GM21786 (cell line): ENCODE measurements around the gene ASL.
"Not testable (repeated sequence)": the region's sequence is repeated elsewhere in the genome, so short reads cannot be mapped to it uniquely, and the experiment has no call there.

ENCODE experiments used
- ATAC-seq: cut with Tn5 transposase; IDR thresholded peaks from one replicate; pipeline ENCODE4 v1.9.1; 2021; ENCODE audit not compliant: unreplicated experiment

The ASL gene

DNA sequence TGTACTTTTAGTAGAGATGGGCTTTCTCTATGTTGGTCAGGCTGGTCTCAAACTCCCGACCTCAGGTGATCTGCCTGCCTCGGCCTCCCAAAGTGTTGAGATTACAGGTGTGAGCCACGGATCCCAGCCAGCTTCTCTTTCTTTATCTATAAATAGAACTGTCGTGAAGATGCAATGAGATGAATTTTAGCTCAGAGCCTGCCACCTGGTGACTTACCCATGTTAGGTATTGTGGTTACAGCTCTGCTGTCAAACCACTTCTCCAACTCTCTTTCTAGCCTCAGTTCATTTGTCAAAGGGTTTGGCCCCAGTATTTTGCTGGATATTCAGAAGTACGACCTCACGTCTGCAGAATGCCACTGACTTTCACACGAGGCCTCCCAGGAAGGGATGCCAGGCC lies 3.4 kb upstream of the ASL start:
- not testable (repeated sequence) for ATAC-seq

DNA sequence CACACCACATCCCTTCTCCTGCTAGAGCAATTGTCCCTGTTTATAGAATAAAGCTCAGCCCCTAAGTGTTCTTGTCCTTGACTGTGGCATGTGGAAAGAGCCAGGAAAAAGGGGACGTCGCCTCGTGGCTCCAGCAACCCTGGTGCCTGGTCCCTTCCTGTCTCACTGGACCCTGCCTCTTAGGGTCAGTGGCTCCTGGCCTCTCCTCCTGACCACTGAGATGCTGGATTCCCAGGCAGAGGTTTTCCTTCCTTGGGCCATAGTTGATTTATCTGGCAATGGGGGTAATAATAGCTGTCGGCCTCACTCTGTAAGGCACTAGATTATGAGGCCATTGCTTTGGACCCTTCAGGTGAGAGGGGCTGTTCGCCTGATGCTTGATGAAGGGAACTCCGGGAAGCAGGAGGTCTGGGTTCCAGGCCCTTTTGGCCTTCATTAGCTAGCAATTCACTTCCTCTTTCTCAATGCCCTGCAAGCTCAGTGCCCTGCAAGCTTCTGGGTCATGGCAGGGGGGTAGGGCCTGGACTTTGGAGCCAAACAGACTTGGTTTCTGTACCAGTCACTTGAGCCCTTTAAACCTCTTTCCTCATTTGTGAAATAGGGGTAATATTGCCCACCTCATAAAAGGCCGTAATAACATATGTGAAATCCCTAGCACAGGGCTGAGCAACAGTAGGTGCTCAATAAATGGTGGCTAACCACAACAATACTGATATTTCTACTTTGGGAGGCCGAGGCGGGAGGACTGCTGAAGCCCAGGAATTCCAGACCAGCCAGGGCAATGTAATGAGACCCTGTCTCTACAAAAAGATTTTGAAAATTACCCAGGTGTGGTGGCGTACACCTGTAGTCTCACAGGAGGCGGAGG lies 1.1 kb downstream of the ASL start:
- ATAC-seq = no peak

DNA sequence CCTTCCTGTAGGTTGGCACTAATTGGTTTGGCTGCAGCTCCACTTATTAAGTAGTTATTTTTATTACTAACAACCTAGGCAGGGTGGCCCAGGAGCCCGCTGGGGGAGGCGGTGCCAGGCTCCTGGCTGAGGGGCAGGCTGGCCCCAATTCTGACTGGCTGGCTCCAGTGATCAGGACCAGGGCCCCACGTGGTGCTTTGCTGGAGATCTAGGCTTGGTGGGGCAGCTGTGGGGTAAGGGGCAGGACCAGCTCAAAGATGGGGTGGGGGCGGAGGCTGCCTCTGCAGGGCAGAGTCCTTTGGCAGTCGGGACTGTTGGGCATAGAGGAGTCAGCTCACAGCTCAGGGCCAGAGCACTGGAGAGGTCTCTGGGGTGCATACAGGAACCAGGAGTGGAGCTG lies 2.4 kb downstream of the ASL start:
- no peak for ATAC-seq

GRCh38 chr7:66082083-66082482 lies 6.5 kb downstream of the ASL start:
- ATAC-seq = no peak

GRCh38 chr7:66082886-66083415 lies 7.3 kb downstream of the ASL start:
- no peak for ATAC-seq

GRCh38 chr7:66083677-66084076 lies 8.1 kb downstream of the ASL start:
- ATAC-seq = no peak

DNA sequence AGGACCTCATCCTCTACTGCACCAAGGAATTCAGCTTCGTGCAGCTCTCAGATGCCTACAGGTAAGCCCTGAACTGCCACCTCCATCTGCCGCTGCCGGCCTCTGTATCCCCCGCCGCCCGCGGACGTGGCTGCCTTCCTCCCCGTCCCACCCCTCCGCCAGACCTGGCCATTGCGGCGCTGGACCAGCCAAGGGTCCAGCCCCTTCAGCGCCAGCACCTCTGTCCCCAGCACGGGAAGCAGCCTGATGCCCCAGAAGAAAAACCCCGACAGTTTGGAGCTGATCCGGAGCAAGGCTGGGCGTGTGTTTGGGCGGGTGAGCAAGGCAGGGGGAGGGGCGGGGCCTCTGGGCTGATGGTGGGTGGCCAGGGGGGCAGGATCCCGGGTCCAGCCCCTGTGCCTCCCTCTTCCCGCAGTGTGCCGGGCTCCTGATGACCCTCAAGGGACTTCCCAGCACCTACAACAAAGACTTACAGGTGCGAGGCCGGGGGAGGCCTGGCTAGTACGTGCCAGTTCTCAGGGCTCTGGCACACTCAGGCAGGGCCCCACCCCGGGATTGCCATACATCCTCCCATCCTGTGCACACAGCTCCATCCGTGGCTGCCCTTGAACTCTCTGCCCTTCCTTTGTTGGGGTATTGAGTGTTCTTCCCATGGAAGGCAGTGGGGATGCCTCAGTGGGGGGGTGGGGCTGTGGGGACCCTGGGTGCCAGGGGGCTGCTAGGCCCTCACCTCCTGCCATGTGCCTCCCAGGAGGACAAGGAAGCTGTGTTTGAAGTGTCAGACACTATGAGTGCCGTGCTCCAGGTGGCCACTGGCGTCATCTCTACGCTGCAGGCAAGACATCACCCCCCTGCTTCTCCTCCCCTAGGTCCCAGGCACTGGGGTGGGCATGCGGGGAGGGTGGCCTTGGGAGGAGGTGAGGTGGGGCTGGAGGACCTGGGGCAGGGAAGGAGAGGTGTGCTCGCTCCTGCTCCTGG lies 13.5 kb downstream of the ASL start:
- ATAC-seq = no peak

GRCh38 chr7:66092654-66093053 lies 17.0 kb downstream of the ASL start:
- ATAC-seq = no peak

GRCh38 chr7:66095010-66095409 lies 19.4 kb downstream of the ASL start:
- no peak for ATAC-seq

DNA sequence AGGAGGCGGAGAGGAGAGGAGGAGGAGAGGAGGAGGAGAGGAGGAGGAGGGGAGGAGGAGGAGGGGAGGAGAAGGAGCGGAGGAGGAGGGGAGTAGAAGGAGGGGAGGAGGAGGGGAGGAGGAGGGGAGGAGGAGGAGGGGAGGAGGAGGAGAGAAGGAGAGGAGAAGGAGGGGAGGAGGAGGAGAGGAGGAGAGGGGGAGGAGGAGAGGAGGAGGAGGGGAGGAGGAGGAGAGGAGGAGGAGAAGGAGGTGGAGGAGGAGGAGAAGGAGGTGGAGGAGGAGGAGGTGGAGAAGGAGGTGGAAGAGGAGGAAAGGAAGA lies 23.6 kb downstream of the ASL start:
- no peak for ATAC-seq

GRCh38 chr7:66099551-66100407 lies 24.2 kb downstream of the ASL start:
- peak; percentile 80 for ATAC-seq

- ATAC-seq = no peak
These were observed 24.9 kb downstream of the ASL start for GRCh38 chr7:66100408-66101050.

DNA sequence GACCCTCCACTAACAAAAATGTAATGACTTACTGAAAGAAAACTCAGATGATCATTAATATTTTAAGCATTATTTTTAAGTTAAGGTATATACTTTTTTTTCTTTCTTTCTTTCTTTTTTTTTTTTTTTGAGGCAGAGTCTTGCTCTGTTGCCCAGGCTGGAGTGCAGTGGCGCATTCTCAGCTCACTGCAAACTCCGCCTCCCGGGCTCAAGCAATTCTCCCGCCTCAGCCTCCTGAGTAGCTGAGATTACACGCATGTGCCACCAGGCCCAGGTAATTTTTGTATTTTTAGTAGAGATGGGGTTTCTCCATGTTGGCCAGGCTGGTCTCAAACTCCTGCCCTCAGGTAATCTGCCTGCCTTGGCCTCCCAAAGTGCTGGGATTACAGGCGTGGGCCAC lies 26.5 kb downstream of the ASL start:
- ATAC-seq = not testable (repeated sequence)

GRCh38 chr7:66103994-66104393 lies 28.4 kb downstream of the ASL start:
- ATAC-seq = not testable (repeated sequence)

DNA sequence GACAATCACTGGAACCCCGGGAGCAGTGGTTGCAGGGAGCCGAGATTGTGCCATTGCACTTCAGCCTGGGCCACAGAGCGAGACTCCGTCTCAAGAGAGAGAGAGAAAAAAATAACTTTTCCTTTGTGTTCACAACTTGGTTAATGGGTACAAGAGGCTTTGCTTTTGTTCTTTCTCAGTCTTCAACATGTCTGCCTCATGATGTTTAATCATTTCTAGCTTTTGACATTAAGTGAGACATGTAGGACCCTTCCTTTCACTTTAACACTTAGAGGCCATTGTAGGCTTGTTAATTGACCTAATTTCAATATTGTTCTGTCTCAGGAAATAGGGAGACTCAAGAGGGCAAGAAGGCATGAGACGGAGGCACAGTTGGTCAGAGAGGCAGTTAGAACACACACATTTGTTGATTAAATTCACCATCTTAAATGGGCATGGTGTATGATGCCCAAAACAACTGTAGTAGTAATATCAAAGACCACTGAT lies 29.7 kb downstream of the ASL start:
- ATAC-seq = no peak

GRCh38 chr7:66108410-66108809 lies 32.8 kb downstream of the ASL start:
- not testable (repeated sequence) for ATAC-seq

DNA sequence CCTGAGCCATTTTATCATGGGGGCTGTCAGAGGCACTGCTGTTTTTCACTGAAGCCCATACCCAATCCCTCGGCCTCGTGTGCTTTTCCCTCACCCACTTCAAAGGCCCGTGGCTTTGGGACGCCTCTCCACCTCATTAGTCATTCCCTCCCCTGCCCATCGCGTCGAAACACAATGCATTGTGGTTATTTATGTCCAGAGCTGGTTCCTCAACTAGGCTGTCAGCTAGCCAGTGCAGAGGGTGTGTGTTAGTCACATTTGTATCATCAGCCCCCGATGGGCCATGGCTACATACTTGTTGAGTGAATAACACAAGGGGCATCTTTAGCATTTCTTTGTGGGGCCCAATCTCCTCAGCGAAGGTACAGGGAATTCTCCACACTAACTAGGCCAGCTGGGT lies 35.2 kb downstream of the ASL start:
- no peak for ATAC-seq

DNA sequence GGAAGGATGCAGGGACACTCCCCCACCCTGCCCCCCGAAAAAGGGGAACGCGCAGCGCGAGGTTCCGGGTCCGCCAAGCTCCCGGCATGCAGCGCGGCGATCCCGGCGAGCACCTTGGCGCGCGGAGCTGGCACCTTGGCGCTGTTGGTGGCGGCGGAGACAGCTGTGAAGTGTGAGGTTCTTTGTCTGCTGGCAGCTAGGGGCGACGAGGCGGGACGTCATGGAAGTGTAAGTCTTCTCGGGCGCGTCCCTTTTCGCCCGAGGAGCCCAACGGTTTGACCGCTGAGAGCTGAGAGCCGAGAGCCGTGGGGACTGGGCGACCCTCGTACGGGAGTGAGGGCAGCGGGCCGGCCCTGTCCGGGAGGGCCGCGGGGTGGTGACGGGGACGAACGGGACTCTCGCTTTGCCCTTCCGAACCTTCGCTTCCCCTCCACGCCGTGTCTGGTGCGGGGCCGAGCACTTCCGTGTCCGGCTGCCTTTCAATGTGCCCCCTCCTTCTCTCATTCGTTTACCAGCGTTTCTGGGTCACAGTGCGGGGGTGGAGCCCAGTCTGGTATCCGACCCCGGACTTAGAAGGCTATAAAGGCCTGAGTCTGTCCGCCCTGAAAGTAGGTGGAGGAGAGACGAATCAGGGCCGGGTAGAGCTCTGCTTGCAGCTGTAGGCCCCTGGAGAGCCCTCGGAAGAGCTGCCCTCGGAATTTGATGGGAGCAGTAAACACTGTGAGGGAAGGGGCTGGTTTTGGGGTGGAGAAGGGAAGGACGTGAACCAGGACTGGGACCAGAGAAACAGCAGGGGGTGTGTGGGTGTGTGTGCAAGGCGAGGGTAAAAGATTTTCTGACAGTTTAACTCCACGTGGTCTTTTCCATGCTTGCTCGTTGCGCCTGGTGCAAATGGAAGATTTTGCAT lies 39.4 kb downstream of the ASL start, which contains the start of gene CRCP:
Gene CRCP (plus strand): TSS at position 105 of the 907 bp plus-strand sequence. CDS start 116 bp downstream, at position 221.
- peak; percentile 89 for ATAC-seq
